Peyer's patch (tissue), 4 donors: ENCODE results near the gene SOS2. TPM values are rescaled to one million over a fixed set of nuclear protein-coding genes. Genes with fewer than 3 reads are reported as not detected.

Experiments used
- DNase-seq, 3 donors: peaks; one replicate each; pipeline ENCODE4 v3.0.0-alpha.2; 2017 to 2019
- H3K27ac ChIP-seq, 4 donors: fragments of 200-600 bp; sonication (generic); one replicate each; pipeline ENCODE4 v1.5.1; 2016 to 2019
- H3K27me3 ChIP-seq, 2 donors: fragments of 200-600 bp; sonication (generic); one replicate each; pipeline ENCODE4 v1.5.1; 2019
- H3K36me3 ChIP-seq, 3 donors: fragments of 200-600 bp; sonication (generic); one replicate each; pipeline ENCODE4 v1.5.1; 2016 to 2019
- H3K4me1 ChIP-seq, 4 donors: fragments of 200-600 bp; sonication (generic); one replicate each; pipeline ENCODE4 v1.5.1; 2016 to 2019
- H3K4me3 ChIP-seq, 4 donors: fragments of 200-600 bp; sonication (generic); 1 replicate in 3 of 4; 2 replicates in 1 of 4; pipeline ENCODE4 v1.5.1; 2016 to 2019; ENCODE audit warnings: mild to moderate bottlenecking in 1 of 4
- H3K9me3 ChIP-seq, 4 donors: fragments of 200-600 bp; sonication (generic); one replicate each; pipeline ENCODE4 v1.5.1; 2016 to 2019; ENCODE audit warnings: mild to moderate bottlenecking in 1 of 4
- POLR2A ChIP-seq, 2 donors: fragments of 450-650 bp; IDR thresholded peaks; one replicate each; pipeline ENCODE4 v1.5.1; 2017; ENCODE audit warnings: antibody characterized with exemption in 2 of 2, mild to moderate bottlenecking in 2 of 2, moderate library complexity in 2 of 2
- total RNA-seq, 4 donors: library from RNA; depleted of rRNA; stranded (reverse); fragments of >200 nt; gene quantifications; one replicate each; pipeline ENCODE4 v1.1.0, GENCODE V29; 2016
- TF ChIP-seq, protein P1 (sequence below), 6 experiments: fragments of 450-650 bp in 4 of 6; fragments of 200-600 bp in 2 of 6; sonication (generic) in 1 of 6; IDR thresholded peaks; one replicate each; pipeline ENCODE4 v1.5.1; 2017 to 2019; ENCODE audit warnings: antibody characterized with exemption in 6 of 6, mild to moderate bottlenecking in 3 of 6, moderate library complexity in 1 of 6

The SOS2 gene
- total RNA-seq, 4 donors from 2014 or later, result 41.7 to 57.1 (median 53.9) TPM

DNA sequence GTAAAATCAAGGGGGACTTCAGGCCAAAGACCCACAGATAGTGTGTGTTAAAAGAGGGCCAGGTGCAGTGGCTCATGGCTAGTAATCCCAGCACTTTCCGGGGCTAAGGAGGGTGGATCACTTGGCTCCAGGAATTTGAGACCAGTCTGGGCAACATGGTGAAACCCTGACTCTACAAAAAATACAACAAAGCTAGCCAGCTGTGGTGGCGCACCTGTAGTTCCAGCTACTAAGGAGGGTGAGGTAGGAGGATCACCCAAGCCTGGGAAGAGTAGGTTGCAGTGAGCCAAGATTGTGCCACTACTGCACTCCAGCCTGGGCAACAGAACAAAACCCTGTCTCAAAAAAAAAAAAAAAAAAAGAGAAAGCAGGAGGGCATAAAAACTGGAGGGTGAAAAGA lies 123.5 kb downstream of the SOS2 start:
- H3K9me3 ChIP-seq, result no peaks in the 10 kb centered on the region
- H3K4me3 ChIP-seq, result no peak overlapping the region
- H3K36me3 ChIP-seq, result peaks cover 0 to 45% (median 0%) of the 10 kb centered on the region in 3 donors
- TF ChIP-seq, protein P1, sequence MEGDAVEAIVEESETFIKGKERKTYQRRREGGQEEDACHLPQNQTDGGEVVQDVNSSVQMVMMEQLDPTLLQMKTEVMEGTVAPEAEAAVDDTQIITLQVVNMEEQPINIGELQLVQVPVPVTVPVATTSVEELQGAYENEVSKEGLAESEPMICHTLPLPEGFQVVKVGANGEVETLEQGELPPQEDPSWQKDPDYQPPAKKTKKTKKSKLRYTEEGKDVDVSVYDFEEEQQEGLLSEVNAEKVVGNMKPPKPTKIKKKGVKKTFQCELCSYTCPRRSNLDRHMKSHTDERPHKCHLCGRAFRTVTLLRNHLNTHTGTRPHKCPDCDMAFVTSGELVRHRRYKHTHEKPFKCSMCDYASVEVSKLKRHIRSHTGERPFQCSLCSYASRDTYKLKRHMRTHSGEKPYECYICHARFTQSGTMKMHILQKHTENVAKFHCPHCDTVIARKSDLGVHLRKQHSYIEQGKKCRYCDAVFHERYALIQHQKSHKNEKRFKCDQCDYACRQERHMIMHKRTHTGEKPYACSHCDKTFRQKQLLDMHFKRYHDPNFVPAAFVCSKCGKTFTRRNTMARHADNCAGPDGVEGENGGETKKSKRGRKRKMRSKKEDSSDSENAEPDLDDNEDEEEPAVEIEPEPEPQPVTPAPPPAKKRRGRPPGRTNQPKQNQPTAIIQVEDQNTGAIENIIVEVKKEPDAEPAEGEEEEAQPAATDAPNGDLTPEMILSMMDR (IDR thresholded peaks at IDR 0.05), result no peak
- TF ChIP-seq POLR2A (IDR thresholded peaks at IDR 0.05), result no peak
- no peaks in the 10 kb centered on the region for H3K27me3 ChIP-seq
- no peak overlapping the region for H3K27ac ChIP-seq
- DNase-seq, result no peak
- H3K4me1 ChIP-seq, result peaks cover 0 to 4% (median 0%) of the 10 kb centered on the region in 4 donors

DNA sequence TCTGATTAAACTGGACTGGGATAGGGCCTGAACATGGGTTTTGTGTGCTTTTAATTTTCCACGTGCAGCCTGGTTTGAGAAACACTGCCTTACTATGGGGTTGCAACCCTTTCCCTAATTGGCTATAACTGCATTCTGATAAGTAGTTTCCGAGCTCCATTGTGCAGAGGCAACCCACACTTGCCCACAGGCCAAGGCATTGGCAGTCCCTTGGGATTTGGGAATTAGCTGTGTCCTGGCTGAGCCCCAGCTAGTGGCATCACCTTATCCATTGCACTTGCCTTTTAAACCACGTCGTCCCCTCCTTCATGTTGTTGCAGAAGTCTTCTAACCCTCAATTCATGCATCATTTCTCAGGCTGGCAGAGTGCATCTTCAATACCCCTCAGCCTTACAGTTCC lies 125.2 kb downstream of the SOS2 start:
- no peak for TF ChIP-seq POLR2A (IDR thresholded peaks at IDR 0.05)
- TF ChIP-seq, protein P1 (IDR thresholded peaks at IDR 0.05), result no peak
- Histone ChIP-seq H3K4me3 (no peak overlapping the region), H3K27ac (no peak overlapping the region), H3K27me3 (no peaks in the 10 kb centered on the region), H3K4me1 (peaks cover 0 to 4% (median 0%) of the 10 kb centered on the region in 4 donors), H3K36me3 (peaks cover 0 to 28% (median 0%) of the 10 kb centered on the region in 3 donors), H3K9me3 (no peaks in the 10 kb centered on the region)
- DNase-seq, result no peak

DNA sequence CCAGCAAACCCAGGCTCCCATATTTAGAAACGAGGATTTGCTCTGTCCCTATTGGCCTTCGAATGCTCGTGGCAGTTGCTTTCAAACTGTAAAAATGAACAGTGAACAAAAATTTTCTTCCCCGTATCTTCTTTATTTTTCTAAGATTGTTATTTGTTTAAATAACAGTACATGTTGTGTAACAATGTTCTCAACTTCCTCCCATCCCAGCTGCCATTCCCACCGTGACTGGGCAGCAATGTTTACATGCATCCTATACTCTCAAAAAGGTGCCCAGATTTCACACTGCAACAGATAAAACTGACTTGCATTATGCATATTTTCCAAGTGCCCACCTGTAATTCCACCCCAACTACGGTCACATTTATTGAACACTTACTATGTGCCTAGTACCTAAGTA lies 127.8 kb downstream of the SOS2 start:
- H3K36me3 ChIP-seq, result peaks cover 0 to 5% (median 0%) of the 10 kb centered on the region in 3 donors
- H3K27me3 ChIP-seq, result no peaks in the 10 kb centered on the region
- H3K27ac ChIP-seq, result no peak overlapping the region
- H3K4me3 ChIP-seq, result no peak overlapping the region
- H3K4me1 ChIP-seq, result peaks cover 0 to 6% (median 2%) of the 10 kb centered on the region in 4 donors
- TF ChIP-seq, protein P1 (IDR thresholded peaks at IDR 0.05), result no peak
- TF ChIP-seq POLR2A (IDR thresholded peaks at IDR 0.05), result no peak
- no peak for DNase-seq
- H3K9me3 ChIP-seq, result no peaks in the 10 kb centered on the region

DNA sequence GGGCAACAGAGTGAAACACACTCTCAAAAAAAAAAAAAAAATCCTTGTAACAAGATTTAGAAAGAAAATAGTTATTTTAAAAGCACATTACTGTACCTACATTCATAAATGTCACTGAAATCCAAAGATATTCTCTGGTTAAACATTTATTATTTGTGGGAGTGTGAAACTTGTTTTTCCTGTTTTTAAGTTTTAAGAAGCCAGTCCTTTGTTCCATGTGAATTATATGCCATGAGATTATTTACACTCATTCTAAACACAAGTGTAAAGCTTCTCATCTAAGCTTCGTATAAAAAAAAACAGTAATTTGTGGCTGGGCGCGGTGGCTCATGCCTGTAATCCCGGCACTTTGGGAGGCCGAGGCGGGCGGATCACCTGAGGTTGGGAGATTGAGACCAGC lies 130.0 kb downstream of the SOS2 start:
- no peak for DNase-seq
- TF ChIP-seq, protein P1 (IDR thresholded peaks at IDR 0.05), result no peak
- TF ChIP-seq POLR2A (IDR thresholded peaks at IDR 0.05), result no peak
- H3K4me3 ChIP-seq, result no peak overlapping the region
- H3K27ac ChIP-seq, result peak overlapping the region in 3 of 4 donors; percentile 19 to 80 (median 32)
- no peaks in the 10 kb centered on the region for H3K36me3 ChIP-seq
- no peaks in the 10 kb centered on the region for H3K9me3 ChIP-seq
- H3K4me1 ChIP-seq, result peaks cover 0 to 6% (median 2%) of the 10 kb centered on the region in 4 donors
- H3K27me3 ChIP-seq, result no peaks in the 10 kb centered on the region

DNA sequence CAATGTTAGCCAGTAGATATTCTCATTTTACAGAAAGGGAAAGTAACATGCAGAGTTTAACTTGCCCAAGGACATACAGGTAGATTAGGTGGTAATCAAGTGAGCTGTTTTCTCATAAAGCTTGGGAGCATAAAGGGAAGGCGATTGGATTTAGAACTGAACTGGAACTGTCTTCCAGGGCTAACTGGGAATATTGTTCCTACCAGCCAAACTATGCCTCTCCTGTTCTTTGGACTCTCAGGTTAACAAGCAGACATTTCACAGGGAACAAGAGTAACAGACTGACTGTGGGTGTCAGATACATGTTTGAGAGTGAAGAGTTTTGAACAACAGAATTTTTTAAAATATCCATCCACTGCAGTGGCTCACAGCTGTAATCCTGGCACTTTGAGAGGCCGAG lies 130.6 kb downstream of the SOS2 start:
- no peaks in the 10 kb centered on the region for H3K27me3 ChIP-seq
- H3K4me3 ChIP-seq, result no peak overlapping the region
- no peak for TF ChIP-seq POLR2A (IDR thresholded peaks at IDR 0.05)
- TF ChIP-seq, protein P1 (IDR thresholded peaks at IDR 0.05), result no peak
- peak overlapping the region in 3 of 4 donors; percentile 19 to 80 (median 32) for H3K27ac ChIP-seq
- no peaks in the 10 kb centered on the region for H3K36me3 ChIP-seq
- peaks cover 0 to 6% (median 2%) of the 10 kb centered on the region in 4 donors for H3K4me1 ChIP-seq
- H3K9me3 ChIP-seq, result no peaks in the 10 kb centered on the region
- DNase-seq, result no peak

DNA sequence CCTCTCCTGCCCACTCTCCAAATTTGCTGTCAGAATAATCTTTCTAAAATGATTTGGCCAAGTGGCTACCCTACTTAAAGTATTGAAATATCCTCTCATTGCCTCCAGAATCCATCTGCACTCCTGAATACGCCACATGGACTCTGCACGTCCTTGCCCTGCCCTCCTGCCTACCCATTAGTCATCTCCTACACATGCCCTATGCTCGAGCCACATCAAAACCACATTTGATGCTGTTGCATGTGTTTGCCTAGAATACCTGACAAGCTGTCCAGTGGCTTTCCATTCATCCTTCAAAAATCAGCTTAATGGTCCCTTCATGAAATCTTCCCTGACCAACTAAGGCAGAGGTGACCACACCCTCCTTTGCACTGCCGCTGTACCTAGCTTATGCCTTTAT lies 132.0 kb downstream of the SOS2 start:
- no peak for TF ChIP-seq POLR2A (IDR thresholded peaks at IDR 0.05)
- TF ChIP-seq, protein P1 (IDR thresholded peaks at IDR 0.05), result no peak
- no peaks in the 10 kb centered on the region for H3K27me3 ChIP-seq
- DNase-seq, result peak in 2 of 3 donors; percentile 66 to 85
- H3K27ac ChIP-seq, result peak overlapping the region in 1 of 4 donors; percentile 68
- H3K4me3 ChIP-seq, result no peak overlapping the region
- no peaks in the 10 kb centered on the region for H3K9me3 ChIP-seq
- peaks cover 0 to 6% (median 0%) of the 10 kb centered on the region in 4 donors for H3K4me1 ChIP-seq
- no peaks in the 10 kb centered on the region for H3K36me3 ChIP-seq
